Hepatocyte (in vitro differentiated cells): ENCODE data around the gene ARHGAP6.

Source experiments
- CTCF ChIP-seq: fragments of 200-600 bp; sonication (generic); IDR thresholded peaks from 2 replicates; pipeline ENCODE4 v1.5.1; 2016; ENCODE audit warnings: antibody characterized with exemption, mild to moderate bottlenecking; ENCODE audit not compliant: poor library complexity
- EZH2 ChIP-seq: fragments of 200-600 bp; sonication (generic); IDR thresholded peaks from 2 replicates; pipeline ENCODE4 v1.6.1; 2016; ENCODE audit warnings: antibody characterized with exemption, mild to moderate bottlenecking, borderline replicate concordance

- TF ChIP-seq CTCF (no peak), EZH2 (no peak)
Measured at GRCh38 chrX:11304829-11305228, 360.9 kb downstream of the ARHGAP6 start.
